OCI-M2 (cell line): Measurements from ENCODE around the gene MAB21L4.

Experiments used
- DNase-seq: peaks from one replicate; lab custom pipeline; 2025; ENCODE audit not compliant: unreplicated experiment; lab: John Stamatoyannopoulos, UW

The MAB21L4 gene

DNA sequence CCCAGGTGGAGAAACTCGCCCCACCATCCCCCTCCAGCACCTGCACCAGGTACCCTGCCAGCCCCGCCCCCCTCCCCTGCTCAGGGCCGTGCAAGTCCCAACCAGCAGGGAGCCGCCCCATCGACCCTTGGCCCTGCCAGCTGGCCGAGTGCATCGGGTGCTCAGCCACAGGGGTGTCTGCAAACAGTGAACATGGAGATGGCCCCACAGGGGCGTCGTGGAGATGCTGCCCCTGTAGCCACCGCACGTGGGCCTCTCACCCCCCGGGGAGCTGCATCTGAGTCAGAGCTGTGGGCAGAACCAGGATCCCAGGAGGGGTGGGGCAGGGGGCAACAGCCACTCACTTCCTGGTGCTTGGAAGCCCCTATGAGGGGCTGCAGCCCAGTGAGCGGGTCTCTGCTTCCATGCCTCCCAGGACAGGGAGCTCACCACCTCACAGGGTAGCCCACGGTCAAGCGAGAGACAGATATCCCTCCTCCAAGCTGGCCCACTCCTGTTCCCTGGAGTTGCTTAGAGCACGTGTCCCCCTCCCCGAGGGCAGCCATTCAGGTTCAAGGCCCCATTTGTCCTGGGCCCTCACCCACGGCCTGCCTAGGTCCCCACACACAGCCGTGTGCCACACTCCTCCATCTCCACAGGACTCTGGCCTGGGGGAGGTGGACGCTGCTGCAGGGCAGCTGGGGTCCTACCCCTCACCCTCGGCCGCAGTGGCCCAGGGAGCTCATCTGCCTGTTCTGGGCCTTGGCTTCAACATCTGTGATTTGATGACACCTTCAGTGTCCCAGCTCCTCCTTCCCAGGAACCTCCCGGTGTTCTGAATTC is 1.1 kb upstream of the MAB21L4 start:
- DNase-seq = no peak

DNA sequence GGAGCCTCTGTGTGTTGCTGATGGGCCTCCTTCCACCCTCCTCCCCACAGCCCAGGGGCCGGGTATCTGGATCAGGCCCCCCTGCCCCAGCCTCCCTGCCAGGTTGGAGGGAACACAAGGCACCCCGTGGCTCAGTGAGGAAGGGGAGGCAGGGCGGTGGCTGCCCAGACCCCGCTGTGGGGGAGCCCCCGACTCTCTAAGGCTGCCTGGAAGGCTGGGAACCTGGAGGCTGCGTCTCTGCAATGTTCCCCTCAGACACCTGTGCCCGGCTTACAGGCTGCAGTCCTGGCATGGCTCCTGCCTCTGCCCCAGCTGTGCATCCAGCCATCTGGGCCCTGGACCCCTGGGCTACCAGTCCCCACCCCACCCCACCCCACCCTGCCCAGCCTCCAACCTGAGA is 438 bp upstream of the MAB21L4 start:
- no peak for DNase-seq

DNA sequence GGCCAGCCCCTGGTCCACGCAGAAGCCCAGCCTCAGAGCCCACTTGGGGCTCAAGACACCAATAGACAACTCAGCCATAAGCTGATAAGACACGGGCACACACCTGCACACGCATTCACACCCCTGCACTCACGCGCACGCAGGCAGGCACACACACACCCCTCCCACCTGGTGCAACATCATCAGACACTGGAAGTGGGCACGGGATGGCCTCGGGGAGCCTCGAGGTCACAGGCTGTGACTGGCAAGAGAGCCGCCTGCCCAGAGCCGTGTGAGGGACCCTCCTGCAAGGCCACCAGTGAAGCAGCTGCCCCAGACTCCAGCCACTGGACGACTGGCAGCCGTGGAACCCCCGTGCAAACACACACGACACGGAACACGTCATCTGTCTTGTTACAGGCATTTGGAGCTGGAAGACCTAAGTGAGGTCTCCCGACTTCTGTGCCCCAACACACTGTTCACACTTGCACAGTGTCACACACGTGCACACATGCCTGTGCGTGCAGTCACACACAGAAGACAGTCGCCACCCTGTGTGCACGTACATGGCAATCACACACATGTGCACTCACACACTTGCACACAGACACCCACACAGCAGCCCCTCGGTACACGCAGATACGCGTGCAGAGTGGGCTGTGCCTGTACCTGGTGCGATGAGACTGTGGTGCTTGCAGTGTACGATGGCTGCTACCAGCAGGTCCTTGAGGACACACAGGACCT is 959 bp downstream of the MAB21L4 start:
- DNase-seq = no peak

DNA sequence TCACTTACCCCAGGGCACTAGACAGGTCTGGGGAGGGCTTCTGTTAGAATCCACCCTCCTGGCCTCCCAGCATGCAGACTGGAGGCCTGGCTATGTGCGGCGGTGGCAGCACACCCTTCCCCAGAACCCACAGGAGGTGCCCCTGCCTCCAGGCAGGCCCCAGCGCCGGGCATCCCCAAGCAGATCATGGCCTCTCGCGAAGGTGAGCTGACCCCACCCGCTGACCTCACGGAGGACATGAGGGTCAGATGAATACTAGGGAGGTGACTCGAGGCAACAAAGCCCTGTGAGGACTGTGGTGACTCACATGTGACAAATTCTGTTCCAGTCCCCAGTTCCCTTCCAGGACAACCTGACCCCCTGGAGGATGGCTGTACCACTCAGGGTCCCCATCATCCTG is 1.9 kb downstream of the MAB21L4 start:
- no peak for DNase-seq

DNA sequence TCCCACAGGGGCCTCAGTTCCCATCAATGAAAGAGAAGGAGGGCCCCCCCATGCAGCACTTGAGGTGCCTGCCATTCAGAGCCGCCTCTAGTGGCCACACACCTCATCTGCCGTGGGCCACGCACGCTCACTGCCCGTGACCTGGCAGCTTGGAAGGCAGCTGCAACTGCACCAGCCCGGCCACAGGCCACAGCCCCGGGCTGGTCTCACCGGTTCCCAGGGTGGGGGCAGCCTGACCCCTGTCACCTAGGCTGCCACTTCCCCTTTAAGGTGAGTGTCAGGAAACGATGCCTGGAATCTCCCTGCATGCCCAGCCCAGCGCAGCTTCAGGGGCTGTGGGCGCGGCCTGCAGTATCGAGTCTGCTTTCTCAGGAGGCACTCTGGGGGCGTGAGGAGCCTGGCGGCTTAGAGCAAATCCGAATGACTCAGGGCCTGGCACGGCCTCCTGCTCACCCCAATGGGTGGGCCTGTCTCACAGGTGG is 2.6 kb downstream of the MAB21L4 start:
- no peak for DNase-seq

DNA sequence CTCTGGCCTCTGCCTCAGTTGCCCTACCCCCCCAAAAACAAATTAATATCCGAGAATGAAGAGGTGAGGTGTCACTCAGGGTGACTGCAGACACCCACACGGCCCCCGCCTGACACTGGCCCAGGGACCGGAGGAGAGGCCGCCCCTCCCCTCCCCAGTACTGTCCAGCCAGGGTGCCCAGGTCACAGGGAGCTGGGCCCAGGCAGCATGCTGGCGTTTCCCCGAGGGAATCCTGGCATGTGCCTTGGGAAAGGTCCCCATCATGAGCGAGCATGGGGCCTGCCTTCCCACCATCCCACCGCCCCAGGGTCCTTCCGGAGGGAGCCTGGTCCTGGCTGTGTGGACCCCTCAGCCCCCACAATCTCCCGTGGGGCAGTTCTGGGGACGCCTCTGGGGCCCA is 3.0 kb downstream of the MAB21L4 start:
- no peak for DNase-seq

DNA sequence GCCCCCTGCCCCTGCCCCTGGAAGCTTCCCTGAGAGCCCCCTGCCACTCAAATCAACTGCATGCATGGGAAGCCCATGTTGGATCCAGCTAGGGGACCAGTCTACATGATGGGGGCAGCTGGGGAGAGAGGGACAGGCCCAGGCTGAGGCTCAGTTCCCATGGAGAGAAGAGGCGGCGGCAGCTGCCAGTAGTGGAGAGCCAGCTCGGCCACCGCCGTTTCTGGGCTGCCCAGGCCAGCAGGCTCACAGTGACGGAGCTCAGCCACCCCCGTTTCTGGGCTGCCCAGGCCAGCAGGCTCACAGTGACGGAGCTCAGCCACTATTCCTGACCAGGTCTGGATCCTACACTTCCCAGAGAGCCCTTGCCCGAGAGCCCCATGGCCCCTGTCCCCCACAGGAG is 3.6 kb downstream of the MAB21L4 start:
- DNase-seq = no peak

DNA sequence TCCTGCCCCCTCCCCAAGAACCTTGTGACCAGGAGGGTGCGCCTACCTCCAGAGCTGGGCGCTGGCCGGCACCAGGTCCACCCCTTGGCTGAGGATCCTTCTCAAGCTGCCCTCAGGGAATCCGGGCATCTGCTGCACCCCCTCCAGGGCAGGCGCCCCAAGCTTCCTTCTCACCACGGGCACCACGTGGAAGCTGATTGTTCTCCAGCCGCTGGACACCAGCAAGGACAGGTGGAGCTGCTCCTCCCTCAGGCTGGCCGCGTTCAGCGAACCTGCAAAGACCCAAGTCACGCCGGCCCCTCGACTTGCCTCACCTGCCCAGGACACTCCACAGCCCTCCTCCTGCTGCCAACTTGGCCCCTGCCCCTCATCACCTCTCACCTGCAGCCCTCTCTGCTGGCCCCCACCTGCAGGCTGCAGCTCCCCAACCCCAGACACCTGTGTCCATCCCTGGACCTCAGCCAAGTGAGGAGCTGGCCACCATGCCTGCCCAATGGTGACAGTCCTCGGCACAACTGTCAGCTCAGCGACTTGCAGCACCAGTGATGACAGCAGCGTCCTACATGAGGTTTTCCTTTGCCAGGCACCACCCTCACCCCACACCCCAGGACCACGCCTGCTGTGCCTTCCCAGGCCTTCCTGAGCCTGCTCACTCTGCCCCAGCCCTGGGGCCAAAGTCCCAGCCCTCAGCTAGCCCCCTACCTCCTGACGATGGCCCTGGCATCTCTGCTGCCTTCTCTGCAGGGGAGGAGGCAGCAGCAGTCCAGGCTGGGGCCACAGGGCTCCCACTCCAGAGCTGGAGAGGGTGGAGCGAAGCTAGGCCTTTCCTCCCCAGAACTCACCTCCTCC is 4.2 kb downstream of the MAB21L4 start:
- no peak for DNase-seq

DNA sequence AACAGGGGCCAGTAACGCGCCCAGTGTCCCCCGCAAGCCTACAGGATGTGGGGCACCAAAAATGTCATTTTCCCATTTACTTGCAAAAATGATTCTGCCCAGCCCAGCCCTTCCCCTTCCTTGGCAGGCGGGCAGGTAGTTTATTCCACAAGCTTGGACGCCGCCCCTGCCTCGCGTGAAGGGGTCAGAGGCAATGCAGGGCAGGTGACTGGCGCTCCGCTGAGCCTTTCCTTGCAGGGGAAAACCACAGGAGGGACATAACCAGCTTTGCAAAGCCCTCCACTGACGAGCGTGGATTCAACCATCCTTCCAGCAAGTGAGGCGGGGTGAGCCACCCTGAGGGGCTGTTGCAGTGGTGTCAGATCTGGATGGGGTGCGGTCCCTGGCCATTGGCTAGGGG is 5.3 kb downstream of the MAB21L4 start:
- DNase-seq = no peak

DNA sequence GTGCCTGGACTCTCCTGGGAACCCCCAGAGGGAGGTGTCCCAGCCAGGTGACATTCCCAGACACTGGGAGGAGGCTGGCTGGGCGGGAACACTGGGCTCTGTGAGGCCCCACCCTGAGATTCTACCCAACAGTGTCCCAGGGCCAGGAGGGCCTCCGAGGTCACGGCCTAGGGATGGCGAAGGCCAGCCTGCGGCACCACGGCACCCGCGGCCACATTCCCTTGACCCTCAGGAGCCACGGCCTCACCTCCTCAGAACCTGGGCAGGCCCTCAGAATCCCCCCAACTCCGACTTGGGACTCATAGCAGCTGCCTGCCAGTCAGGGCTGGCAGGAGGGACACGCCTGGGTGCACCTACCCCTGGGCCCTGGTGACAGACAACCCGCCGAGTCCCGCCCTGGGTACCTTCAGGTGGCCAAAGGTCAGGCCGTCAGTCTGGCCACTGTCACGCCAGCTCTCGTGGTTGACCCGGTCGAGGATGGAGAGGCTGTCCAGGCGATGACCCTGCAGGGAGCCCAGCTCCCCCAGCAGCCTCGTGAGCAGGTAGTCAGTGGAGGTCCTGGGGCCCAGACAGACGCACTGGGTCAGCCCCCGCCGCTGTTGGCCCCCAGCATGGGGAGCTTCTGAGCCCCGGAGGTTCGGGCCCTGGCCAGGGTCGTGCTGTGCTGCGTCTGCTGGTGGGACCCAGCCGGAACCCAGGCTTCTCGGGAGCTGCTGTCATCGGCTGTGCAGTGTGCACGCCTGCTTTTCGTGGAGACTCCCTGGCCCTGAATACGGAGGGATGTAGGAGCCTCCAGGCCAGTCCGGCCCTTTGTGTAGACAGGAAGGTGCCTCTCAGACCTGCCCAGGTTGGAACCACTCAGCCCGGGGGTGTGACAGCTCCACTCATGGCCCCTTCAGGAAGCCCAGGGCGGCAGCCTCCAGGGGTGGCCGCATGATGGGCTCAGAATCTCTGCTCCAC is 6.1 kb downstream of the MAB21L4 start:
- no peak for DNase-seq

DNA sequence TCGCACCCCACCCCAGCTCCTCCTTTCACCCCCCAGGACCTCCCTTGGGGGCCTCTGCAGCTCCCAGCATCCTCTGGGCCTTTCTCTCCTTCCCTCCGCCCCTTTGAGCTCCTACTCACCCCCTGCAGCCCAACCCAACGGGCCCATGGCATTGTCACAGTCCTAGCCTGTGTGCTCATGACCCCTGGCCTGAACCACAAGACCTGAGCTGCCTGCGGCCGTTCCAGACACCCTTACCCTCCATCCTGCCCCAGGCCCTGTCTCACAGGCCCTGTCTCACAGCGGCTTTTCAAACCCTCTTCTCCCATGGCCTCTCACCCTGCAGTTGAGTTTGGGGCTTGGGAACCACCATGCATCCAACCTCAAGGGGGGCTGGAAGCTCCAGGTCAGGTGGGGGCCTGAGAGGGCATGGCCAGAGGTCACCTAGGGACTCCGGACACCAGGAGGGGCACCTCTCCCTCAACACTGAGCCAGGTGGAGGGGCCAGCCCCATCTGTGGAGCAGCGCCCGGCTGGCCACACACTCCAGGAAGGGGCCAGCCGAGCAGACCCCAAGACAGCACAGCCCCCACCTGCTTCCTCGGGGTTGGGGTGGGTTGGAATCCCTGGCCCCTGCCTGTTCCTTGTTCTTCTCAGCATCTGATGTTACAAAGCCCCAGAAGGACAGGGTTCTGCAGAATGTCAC is 6.9 kb downstream of the MAB21L4 start:
- no peak for DNase-seq

DNA sequence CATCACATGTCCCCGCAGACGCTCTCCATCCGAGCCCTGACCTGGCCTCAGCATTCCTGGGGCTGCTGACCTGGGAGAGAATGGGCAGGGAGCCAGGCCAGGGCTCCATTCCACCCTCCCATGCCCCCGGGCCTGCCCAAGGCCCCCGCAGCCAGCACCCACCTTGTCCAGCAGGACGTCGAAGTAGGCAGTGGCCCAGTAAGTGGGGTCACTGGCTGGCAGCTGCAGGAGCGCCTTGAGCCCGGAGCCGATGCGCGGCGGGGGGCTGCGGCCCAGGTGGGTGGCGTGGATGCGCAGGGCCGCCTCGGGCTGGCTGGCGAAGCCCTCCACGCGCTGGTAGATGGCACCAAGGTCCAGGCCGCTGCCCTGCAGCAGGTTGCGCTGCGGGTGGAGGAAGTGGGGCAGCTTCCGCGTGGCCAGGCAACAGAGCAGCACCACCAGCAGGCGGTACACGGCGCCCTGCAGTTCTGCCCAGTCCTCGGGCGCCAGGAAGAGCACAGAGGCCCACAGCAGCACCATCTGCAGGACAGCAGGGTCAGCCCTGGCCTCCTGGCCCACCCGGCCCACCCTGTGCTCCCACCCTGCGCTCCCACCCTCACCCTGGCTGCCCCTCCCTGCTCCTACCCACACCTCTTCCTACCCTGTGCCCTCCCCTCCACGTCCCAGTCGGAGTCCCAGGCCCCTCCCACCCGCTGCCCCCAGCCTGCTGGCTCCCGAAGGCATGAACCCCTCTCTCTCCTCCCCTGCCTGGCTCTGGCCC is 7.6 kb downstream of the MAB21L4 start:
- no peak for DNase-seq

DNA sequence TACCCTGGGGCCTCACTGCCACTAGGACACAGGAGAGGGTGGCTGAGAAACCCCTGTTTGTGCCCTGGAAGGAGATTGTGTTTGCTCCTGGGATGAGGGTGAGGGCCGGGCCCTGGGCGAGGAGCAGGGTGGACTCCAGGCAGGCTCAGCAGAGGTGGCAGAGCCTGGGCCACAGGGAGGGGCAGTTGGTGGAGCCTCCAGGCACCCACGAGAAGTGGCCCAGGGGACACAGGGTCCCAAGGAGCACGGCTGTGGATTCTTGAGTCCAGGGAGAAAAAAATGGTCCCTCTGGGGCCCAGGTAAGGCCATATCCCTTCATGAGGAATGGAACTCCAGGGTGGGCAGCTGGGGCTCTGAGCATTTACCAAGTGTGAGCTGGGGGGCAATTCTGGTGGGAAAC is 8.3 kb downstream of the MAB21L4 start:
- DNase-seq = no peak

DNA sequence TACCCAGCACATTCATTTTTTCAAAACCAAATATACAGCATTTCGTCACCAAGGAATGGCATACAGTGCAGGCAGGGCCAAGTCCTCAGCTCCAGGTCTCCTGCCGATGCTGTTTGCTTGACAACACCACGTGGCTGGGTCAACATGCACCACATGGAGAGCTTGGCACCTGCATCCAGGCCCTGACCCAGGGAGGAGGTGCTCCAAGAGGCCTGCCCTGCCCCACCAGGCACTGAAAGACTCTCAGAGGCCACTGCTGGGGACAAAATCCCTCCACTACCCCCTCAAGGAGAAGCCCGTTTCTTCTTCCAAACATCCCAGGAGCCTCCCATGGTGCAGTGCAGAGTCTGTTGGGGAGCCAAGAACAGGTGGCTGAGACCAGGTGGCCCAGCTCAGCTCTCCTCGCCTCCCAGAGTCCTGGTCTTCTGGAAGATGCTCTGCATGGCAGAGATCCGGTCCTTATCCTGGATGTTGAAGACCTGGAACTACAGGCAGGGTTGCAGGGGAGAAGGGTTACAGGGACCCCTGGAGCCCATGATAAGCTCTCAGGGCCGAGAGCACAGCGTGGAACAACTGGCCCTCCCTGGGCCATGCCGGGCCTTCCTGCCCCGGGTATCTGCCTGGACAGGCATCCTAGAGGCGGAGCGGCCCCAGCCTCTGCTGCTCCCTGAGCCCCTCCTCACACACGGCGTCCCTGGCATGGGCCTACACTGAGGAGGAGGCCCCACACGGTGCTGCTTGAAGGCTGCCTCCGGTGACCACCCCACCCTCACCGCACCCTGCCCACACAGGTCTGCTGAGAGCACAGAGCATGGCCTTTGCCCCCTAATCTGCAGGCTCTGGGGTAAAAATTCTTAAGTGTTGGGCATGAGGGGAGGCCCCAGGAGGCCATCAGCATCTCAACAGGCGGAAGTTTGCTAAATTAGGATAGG is 9.0 kb downstream of the MAB21L4 start:
- DNase-seq = no peak

DNA sequence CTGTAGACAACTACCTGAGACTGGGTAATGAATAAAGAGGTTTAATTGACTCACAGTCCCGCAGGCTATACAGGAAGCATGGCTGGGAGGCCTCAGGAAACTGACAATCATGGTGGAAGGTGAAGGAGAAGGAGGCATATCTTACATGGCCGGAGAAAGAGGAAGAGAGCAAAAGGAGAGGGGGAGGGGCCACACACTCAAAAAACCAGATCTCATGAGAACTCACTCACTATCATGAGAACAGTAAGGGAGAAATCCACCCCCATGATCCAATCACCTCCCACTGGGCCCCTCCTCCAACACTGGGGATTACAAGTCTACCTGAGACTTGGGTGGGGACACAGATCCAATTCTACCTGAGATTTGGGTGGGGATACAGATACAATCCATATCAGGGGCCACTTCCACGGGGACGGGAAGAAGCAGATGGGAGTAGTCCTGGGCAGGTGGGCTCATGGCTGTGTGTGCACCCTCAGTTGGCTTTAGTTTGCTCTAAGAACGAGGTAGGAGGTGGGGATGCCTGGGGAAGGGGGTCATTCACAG is 9.9 kb downstream of the MAB21L4 start:
- no peak for DNase-seq

DNA sequence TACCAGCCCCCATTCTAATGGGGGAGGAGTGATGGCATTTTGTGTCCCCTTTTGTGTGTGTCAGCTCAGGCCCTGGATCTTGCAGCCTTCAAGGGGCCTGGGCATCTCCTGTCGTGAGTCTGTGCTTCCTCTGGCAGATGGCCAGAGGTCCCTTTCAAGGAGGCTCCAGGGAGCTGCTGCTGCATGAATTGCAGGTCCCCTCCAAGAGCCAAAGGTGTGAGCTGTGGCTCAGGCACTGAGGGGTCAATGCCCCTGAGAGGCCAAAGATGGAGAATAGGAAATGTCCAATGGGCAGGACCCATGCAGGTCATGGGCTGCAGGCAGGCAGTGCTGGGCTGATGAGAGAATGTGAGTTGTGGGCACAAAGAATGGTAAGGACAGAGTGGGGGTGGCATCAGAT is 10.4 kb downstream of the MAB21L4 start:
- DNase-seq = no peak

DNA sequence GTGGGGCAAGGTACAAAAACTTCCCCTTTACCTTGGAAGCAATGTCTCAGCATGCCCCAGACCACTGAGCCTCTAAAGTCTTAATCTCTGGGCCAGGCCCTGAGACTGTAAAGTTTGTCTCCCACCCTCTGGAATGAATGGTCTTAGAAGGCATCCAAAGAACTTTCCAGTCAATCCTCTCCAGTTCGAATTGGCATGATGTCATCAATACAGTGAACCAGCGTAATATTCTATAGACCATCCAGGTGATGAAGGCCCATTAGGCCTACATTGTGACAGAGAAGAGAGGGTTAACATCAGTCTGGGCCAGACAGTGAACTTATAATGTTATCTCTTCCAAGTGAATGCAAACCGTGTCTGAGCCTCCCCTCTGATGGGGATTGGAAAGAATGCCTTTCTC is 11.2 kb downstream of the MAB21L4 start:
- no peak for DNase-seq

DNA sequence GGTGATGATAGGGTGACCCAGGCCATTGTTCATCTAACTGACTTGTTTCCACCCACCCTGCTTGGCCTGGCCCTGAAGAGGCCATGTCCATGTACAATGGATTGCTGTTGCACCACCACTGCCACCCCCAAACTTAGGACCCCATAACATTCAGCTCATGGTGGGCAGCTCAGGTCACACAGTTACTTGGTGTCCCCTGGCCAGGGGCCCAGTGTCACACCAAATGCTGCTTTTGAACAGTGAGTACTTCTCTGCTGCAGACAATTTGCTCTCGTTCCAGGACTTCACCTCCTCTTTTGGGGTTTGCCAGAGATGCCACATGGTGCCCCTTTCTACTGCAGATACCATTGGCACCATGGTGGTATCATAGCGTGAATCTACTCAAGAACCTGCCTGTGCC is 11.7 kb downstream of the MAB21L4 start:
- no peak for DNase-seq
